Embryonic facial prominence (tissue), 1 donor: ENCODE data around the gene KAZN.

Experiments
- DNase-seq: peaks from one replicate; pipeline ENCODE4 v3.0.0-alpha.2; 2016; ENCODE audit errors: extremely low spot score

Gene KAZN

DNA sequence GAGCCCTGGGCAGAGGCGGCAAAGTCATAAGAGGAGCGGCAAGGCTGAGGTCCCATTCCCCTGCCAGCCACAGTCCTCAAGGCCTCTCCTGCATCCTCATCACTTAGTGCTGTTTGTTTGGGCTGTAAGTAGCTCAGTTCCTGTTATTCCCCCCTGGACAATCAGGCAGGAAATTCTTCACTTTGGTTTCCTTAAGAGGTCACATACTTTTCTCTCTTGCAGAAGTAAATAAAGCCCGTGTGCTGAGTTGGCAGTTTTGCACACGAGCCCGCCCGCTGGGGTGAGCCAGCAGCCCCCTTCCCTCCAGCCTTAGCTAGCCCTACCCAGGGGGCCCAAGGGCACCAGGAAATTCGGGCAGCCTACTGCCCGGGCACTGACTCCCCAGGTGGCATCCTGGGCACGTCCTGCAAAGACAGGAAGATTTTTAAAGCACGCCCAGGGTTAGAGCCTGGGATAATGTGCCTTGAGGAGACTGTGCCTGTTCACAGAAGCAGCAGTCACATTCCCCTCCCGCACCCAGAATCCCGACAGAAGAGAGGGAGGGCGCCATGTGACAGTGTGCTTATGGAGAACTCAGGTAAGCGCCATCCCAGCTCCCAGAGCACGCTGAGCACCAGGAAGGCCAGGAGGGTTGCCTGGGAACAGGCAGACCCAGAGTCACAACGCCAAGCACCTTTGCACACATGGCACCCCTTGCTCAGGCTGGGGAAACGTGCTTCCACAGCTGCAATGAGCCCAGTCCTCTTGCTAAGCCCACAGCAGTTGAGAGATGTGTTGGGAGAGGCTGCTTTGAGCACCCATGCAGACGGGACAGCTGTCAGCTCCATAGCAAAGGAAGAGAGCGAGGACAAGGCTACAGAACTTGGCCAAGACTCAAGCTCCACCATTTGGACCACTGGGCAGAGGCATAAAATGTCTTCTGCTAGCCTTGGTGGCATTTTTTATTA lies 410.6 kb downstream of the KAZN start:
- peak; percentile 16 for DNase-seq

GRCh38 chr1:15011160-15011559 lies 412.7 kb downstream of the KAZN start:
- no peak for DNase-seq

DNA sequence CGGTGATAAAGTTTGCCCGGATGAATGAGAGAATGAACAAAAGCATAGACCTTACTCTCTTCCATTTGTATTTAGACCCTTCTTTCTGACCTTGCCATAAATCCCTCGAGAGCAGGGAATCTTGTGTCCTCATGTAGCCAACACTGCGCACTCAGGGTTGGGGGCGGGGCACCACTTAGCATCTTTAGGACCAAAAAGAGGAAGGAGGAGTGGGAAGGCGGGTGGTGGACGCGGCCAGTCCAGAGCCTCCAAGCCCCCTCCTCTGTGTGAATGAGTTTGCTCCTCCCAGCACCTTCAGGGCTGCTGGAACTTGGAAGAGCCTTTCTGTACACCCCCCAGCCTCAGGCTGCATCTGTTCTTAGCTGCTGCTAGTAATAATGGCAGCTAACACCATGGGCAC lies 413.2 kb downstream of the KAZN start:
- no peak for DNase-seq

- DNase-seq, result no peak
Observed at GRCh38 chr1:15012822-15013221, 414.3 kb downstream of the KAZN start.

DNA sequence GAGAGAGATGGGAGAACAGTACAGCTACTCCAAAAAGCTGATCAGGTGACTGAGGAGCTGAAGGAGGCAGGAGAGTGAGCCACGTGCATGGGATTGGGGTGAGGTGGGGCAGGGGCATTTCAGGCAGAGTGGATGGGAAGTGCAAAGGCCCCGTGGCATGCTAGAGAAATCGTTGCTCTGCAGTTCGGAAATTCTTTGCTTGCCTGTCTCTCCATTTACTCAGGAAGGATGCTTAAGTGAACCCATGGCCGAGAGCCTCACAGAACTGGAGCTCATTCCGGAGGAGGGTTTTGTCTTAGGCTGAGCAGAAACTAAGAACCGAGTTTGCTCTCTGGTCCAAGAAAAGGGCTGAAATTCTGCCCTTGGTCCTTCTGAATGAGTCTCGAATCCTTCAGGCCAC lies 415.3 kb downstream of the KAZN start:
- no peak for DNase-seq

GRCh38 chr1:15014516-15014915 lies 416.0 kb downstream of the KAZN start:
- no peak for DNase-seq

DNA sequence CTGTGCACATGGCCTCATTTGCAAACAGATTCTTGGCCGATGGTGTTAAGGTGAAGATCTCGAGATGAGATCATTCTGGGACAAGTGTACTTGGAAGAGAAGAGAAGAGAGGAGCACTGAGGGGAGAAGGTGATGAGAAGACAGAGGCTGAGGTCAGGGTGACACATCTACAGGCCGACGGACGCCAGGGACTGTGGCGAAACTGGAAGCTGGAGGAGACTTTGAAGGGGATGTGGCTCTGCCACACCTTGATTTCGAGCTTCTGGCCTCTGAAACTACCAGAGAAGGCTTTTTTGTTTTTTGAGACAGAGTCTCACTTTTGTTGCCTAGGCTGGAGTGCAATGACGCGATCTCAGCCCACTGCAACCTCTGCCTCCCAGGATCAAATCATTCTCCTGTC lies 417.5 kb downstream of the KAZN start:
- no peak for DNase-seq

- DNase-seq, result no peak
Observed at GRCh38 chr1:15016526-15016925, 418.0 kb downstream of the KAZN start.

GRCh38 chr1:15017120-15017519 lies 418.6 kb downstream of the KAZN start:
- DNase-seq, result no peak

GRCh38 chr1:15018767-15019166 lies 420.3 kb downstream of the KAZN start:
- DNase-seq, result no peak

- DNase-seq, result no peak
Observed at GRCh38 chr1:15020943-15021745, 422.7 kb downstream of the KAZN start.

DNA sequence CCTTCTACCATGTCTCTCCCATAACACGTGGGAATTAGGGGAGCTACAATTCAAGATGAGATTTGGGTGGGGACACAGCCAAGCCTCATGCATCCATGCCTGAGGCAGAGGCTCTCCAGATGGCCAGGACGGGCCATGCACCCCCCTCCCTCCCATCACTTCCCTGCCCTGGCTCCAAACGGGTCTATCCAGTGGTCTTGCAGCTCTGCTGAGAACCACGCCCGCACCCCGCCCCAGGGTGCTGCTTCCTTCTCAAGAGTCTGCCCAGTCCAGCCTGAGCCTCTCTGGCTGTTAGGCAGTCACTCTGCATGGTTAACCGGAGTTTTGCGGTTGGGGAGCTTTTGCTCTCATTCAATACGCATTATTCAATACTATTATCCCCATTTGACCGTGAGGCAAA lies 423.6 kb downstream of the KAZN start:
- no peak for DNase-seq

GRCh38 chr1:15023205-15023604 lies 424.7 kb downstream of the KAZN start:
- DNase-seq, result no peak

GRCh38 chr1:15023976-15024375 lies 425.5 kb downstream of the KAZN start:
- DNase-seq, result no peak

- no peak for DNase-seq
Observed at GRCh38 chr1:15026117-15026489, 427.6 kb downstream of the KAZN start.

DNA sequence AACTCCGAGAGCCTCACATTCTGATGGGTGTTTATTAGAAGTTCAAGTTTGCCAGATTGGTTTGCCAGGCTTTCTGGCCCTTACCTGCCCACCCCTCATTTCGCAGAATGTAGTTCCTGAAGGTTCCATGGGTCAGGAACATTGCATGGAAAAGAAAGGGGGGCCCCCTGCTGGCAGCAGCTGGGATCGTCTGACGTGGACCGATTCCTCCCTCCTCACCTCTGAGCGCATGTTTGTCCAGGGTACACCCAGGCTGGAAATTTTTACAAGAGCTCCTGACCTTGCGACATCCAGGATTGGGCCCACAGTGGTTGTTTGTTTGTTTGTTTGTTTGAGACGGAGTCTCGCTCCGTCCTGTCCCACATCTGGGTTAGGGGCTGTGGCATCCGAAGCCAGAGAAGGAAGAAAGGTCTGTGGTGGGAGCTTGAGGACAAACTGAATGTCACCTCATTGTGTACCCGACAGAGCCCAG lies 429.1 kb downstream of the KAZN start:
- peak; percentile 75 for DNase-seq

- no peak for DNase-seq
Observed at GRCh38 chr1:15028102-15028501, 429.6 kb downstream of the KAZN start.

DNA sequence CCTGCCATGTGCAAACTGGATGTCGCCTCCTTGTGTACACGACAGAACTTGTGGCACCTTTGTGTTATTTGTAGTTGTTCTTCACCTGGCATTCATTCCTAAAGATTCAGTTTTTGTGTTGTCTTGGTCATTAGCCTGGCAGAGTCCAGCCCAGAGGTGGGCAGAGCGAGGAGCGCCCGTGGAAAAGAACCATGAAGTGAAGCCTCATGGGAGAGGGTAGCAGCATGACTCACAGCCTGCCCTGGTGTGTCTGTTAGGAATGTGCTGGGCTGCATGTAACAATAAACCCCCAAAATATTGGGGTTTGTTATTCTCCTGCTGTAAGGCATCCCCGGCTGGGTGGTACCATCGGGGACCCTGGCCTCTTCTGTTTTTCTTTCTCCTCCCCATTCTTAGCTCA lies 430.1 kb downstream of the KAZN start:
- no peak for DNase-seq

GRCh38 chr1:15029036-15029435 lies 430.6 kb downstream of the KAZN start:
- no peak for DNase-seq

DNA sequence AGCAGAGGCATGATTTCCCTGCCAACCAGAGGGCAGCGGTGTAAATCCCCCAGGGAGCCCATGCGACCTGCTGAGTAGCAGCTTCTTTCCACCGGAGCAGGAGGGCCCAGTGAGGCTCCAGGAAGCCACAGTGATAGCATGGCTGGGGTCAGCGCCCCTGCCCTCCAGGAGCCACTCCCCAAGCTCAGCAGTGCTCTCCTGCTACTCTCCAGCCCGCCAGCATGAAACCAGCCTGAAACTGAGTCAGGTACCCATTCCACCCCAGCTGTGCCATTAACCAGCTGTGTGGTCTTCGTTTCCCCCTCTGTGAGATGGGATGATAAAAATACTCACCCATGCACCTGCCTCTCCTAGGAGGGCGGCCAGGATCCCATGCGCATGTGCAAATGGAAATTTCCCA lies 431.3 kb downstream of the KAZN start:
- DNase-seq, result no peak

- no peak for DNase-seq
Observed at GRCh38 chr1:15031251-15031933, 432.9 kb downstream of the KAZN start.

DNA sequence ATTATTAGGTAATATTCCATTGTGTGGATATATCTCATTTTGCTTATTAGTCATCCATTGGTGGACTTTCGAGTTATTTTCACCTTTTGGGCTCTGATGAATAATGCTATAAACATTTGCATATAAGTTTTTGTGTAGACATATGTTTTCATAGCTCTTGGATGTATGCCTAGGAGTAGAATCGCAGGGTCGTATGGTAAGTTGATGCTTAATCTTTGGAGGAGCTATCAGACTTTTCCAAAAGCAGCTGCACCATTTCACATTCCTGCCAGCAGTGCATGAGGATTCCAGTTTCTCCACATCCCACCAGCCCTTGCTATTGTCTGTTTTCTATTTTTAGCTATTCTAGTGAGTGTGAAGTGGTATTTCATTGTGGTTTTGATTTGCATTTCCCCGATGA lies 434.8 kb downstream of the KAZN start:
- DNase-seq, result no peak
